ENCODE data around the gene ACTR1A.

- TF ChIP-seq CTCF (IDR thresholded peaks at IDR 0.05) = no peak
- TF ChIP-seq ZFX (IDR thresholded peaks at IDR 0.05; ENCODE audit: borderline replicate concordance) = no peak
Measured at GRCh38 chr10:102519246-102519825, 16.8 kb upstream of the ACTR1A start.

Measured in 22Rv1 (cell line).